BJ (cell line): ENCODE measurements around the gene RSL24D1. TPM values are rescaled to one million over a fixed set of nuclear protein-coding genes. Genes with fewer than 3 reads are reported as not detected.

ENCODE experiments used
- CTCF ChIA-PET: fragments of 350-600 bp; formaldehyde crosslinking; extraction: SDS; loops from one replicate; lab custom pipeline; 2021; ENCODE audit warnings: antibody characterized with exemption, inconsistent platforms; lab: Yijun Ruan, JAX
- POLR2A ChIA-PET: fragments of 300-600 bp; sonication (Branson Sonifier 250); formaldehyde crosslinking; extraction: SDS; loops from one replicate; lab custom pipeline; 2021; ENCODE audit warnings: antibody characterized with exemption; lab: Charles Lee
- DNase-seq: peaks from one replicate; pipeline ENCODE4 v3.0.0-alpha.2; 2011; ENCODE audit warnings: low read depth
- H3K27me3 ChIP-seq: 2 replicates; pipeline ENCODE4 v1.6.0; 2011; ENCODE audit warnings: low read length; ENCODE audit not compliant: control insufficient read depth, insufficient read depth
- H3K36me3 ChIP-seq: 2 replicates; pipeline ENCODE4 v1.5.1; 2011; ENCODE audit warnings: low read length; ENCODE audit not compliant: control insufficient read depth, insufficient read depth
- H3K4me3 ChIP-seq: 2 replicates; pipeline ENCODE4 v1.5.1; 2011; ENCODE audit warnings: low read depth, mild to moderate bottlenecking, control low read depth, low read length
- CTCF ChIP-seq: IDR thresholded peaks from 2 replicates; pipeline ENCODE4 v1.5.1; 2011; ENCODE audit warnings: low read depth, mild to moderate bottlenecking, control low read depth, inconsistent platforms, low read length, moderate library complexity; ENCODE audit not compliant: insufficient read depth
- polyA minus RNA-seq: library from RNA; depleted of rRNA, polyadenylated mRNA; stranded (reverse); fragments of >200 nt; gene quantifications from 2 replicates; pipeline ENCODE4 v1.2.3, GENCODE V29; 2011; rRNA and poly(A)+ RNA removed
- polyA plus RNA-seq: library from polyadenylated mRNA; depleted of rRNA; stranded (reverse); fragments of >200 nt; gene quantifications from 2 replicates; pipeline ENCODE4 v1.2.3, GENCODE V29; 2011; rRNA removed

Gene RSL24D1
- polyA plus RNA-seq = 32.0 and 88.4 TPM in 2 replicates
- polyA minus RNA-seq = 14.0 and 17.7 TPM in 2 replicates

DNA sequence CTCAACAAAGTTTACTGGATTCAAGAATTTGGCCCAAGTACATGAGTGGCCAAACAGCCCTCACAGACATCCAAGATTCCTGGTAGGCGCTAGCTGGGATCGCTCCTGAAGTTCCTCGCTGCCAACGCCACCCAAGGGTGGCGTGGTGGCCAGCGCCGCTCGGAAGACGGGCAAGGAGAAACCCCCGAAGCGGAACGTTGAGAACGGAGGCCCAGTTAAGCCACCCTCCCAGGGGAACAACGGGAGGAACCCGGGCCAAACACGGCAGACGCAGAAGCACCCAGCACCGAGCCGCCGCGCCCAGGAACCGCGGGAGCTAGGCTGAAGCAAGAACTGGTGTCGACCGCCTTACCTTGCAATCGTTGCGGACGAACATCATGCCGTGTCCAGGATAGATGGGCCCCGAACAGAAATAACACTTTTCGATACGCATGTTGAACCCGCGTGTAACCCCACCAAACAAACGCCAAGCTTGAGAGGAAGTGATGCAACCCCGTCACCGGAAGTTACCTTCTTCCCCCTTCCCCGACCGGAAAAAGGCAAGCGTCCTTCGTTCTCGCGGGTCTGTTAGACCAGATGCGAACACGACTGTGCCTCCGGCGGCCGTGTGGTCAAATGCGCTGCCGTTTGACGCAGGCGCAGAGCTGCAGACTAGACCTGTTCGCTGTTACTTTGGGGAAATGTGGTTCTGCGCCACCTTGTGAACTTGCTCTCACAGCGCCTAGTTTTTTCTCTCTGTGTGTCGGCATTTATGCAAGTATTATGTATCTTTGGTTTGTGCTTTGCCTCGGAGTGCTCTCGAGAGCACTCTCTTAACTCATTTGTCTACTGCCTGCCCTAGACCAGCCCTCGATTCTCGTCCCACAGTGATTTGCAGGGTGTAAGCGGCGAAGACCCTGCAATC lies at the start of gene RSL24D1:
RSL24D1 (minus strand) TSS at position 484 of the 904 bp plus-strand sequence; CDS start at position 433, 51 bp downstream.
- peak; percentile 95 for DNase-seq

DNA sequence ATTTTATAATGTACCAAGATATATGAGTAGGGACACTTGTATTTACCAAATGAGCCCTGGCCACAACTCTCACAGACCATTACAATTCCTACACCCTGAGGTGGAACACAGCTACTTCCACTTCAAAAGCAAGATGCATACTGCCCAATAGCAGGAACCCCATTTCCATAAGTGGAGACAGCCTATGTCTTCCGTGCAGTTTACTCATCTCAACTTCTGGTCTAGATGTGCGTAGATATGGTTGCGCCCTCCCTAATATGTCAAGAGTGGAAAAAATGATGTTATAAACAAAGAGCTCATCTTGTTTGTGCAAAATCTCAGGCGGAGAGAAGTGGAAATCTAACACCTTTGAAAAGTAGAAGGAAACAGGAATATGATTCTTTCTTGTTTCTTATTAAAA lies 48.3 kb upstream of the RSL24D1 start:
- ChIA-PET POLR2A (no interaction called here), CTCF (interaction anchor here (0.5 kb wide), 1 partner anchor 601 kb away, joined by 3 read pairs; no protein-coding TSS in a partner anchor)
- TF ChIP-seq CTCF = no peak
- DNase-seq = no peak
- Histone ChIP-seq H3K36me3 (no peaks in the 10 kb centered on the region), H3K4me3 (no peak overlapping the region), H3K27me3 (no peaks in the 10 kb centered on the region)

More for the DNA sequence above, at the start of gene RSL24D1:
- no peaks in the 10 kb centered on the region for H3K27me3 ChIP-seq
- ChIA-PET POLR2A (interaction anchor here (1.2 kb wide), 1 partner anchor 122 kb away, joined by 5 read pairs; the partner anchor contains the start of genes PIGB and PIGBOS1), CTCF (interaction anchor here (0.7 to 1.5 kb wide), 10 partner anchors 9 to 239 kb away, joined by 3 to 4 read pairs (median 3); partner anchors contain the start of genes PIGB and PIGBOS1)
- peak within 1 kb of the TSS; percentile 81 for H3K4me3 ChIP-seq
- peaks cover 3% of the 10 kb centered on the region; the same call in 1 of the 2 replicates for H3K36me3 ChIP-seq
- peak; percentile 49 for TF ChIP-seq CTCF

DNA sequence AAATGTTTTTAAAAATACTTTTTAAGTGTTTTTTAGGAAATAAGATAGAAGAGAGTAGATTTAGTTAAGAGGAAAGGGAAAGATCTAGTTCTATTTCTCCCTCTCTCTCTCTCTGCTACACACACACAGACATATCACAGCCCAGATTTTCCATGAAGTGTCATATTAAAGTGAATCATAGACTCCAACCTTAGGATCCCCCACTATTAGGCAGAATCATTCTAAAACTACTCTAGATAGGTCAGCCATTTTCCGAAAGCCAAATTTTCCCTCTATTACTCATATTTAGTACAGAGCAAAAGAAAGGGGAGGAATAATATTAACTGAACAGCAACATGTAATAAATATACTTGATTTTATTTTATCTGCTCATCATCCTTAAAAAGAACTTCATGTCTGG lies 45.1 kb upstream of the RSL24D1 start:
- Histone ChIP-seq H3K4me3 (no peak overlapping the region), H3K27me3 (no peaks in the 10 kb centered on the region), H3K36me3 (no peaks in the 10 kb centered on the region)
- no peak for TF ChIP-seq CTCF
- ChIA-PET POLR2A (no interaction called here), CTCF (no interaction called here)
- no peak for DNase-seq

GRCh38 chr15:55241186-55241585 lies 44.4 kb upstream of the RSL24D1 start:
- no peaks in the 10 kb centered on the region for H3K27me3 ChIP-seq
- TF ChIP-seq CTCF = no peak
- POLR2A ChIA-PET = no interaction called here
- H3K36me3 ChIP-seq = no peaks in the 10 kb centered on the region
- CTCF ChIA-PET = interaction anchor here (0.9 to 1.0 kb wide), 2 partner anchors 9 to 49 kb away, joined by 3 read pairs; no protein-coding TSS in a partner anchor
- no peak overlapping the region for H3K4me3 ChIP-seq
- DNase-seq = no peak
